A673 (cell line): Measurements from ENCODE around the gene SUMF1. TPM values are rescaled to one million over a fixed set of nuclear protein-coding genes. Genes with fewer than 3 reads are reported as not detected.

Experiments used
- BruUV-seq: library from RNA; stranded (reverse); fragments of 400-500 nt; replicated peaks from 2 replicates; lab custom pipeline; 2021; lab: Mats Ljungman, UMichigan
- CTCF ChIA-PET: fragments of 300-600 bp; sonication (Branson Sonifier 250); formaldehyde crosslinking; loops from one replicate; lab custom pipeline; 2022; ENCODE audit warnings: antibody characterized with exemption; lab: Charles Lee
- POLR2A ChIA-PET: fragments of 300-600 bp; sonication (Branson Sonifier 250); formaldehyde crosslinking; loops from one replicate; lab custom pipeline; 2022; ENCODE audit warnings: antibody characterized with exemption; ENCODE audit not compliant: low non-redundant PET; lab: Charles Lee
- DNase-seq: peaks from one replicate; pipeline ENCODE4 v3.0.0-alpha.2; 2015; ENCODE audit warnings: low spot score
- H3K27ac ChIP-seq: fragments of 200-600 bp; sonication (generic); 2 replicates; pipeline ENCODE4 v1.5.1; 2016; ENCODE audit warnings: mixed run types, low read depth, mild to moderate bottlenecking, mixed read lengths, antibody characterized with exemption, low read length; ENCODE audit not compliant: poor library complexity, severe bottlenecking
- H3K27me3 ChIP-seq: fragments of 200-600 bp; sonication (generic); replicated peaks from 2 replicates; pipeline ENCODE4 v1.6.1; 2017; ENCODE audit warnings: mixed run types, low read depth, mild to moderate bottlenecking, mixed read lengths, antibody characterized with exemption, low read length; ENCODE audit not compliant: insufficient read depth, poor library complexity
- H3K36me3 ChIP-seq: fragments of 200-600 bp; sonication (generic); 2 replicates; pipeline ENCODE4 v1.6.1; 2016; ENCODE audit warnings: mixed run types, mild to moderate bottlenecking, mixed read lengths, antibody characterized with exemption, low read length; ENCODE audit not compliant: insufficient read depth, poor library complexity, severe bottlenecking
- H3K4me1 ChIP-seq: fragments of 200-600 bp; sonication (generic); 2 replicates; pipeline ENCODE4 v1.6.1; 2017; ENCODE audit warnings: mixed run types, mild to moderate bottlenecking, mixed read lengths, antibody characterized with exemption, low read length; ENCODE audit not compliant: insufficient read depth, poor library complexity, severe bottlenecking
- H3K4me3 ChIP-seq: fragments of 200-600 bp; sonication (generic); 2 replicates; pipeline ENCODE4 v1.5.1; 2016; ENCODE audit warnings: low read depth, mixed run types, mild to moderate bottlenecking, mixed read lengths, low read length; ENCODE audit not compliant: poor library complexity, severe bottlenecking
- H3K9me3 ChIP-seq: fragments of 200-600 bp; sonication (generic); 2 replicates; pipeline ENCODE4 v1.6.1; 2016; ENCODE audit warnings: mixed run types, low read depth, mild to moderate bottlenecking, mixed read lengths, antibody characterized with exemption, low read length; ENCODE audit not compliant: poor library complexity, severe bottlenecking
- EZH2 ChIP-seq: fragments of 200-600 bp; sonication (generic); IDR thresholded peaks from 2 replicates; pipeline ENCODE4 v1.6.1; 2017; ENCODE audit warnings: borderline replicate concordance, low read depth, mild to moderate bottlenecking, mixed read lengths, antibody characterized with exemption, low read length; ENCODE audit not compliant: poor library complexity, severe bottlenecking
- intact Hi-C: fragments of 100-400 bp; cut with micrococcal nuclease; formaldehyde crosslinking; loops from one replicate; pipeline ENCODE4 v1.10.0; 2022; ENCODE audit not compliant: unreplicated experiment
- total RNA-seq: library from RNA; stranded (reverse); gene quantifications from 2 replicates; pipeline ENCODE4 v1.2.3, GENCODE V29; 2021
- TF ChIP-seq, protein P1 (sequence below): fragments of 300-800, 200-600 bp; sonication (generic); conservative IDR thresholded peaks from 2 replicates; pipeline ENCODE4 v1.5.1; 2017; ENCODE audit warnings: low read depth, mild to moderate bottlenecking, antibody characterized with exemption, low read length, moderate library complexity, mixed read lengths

The SUMF1 gene
- total RNA-seq, 1 experiment from 2014 or later: 7.8 TPM

DNA sequence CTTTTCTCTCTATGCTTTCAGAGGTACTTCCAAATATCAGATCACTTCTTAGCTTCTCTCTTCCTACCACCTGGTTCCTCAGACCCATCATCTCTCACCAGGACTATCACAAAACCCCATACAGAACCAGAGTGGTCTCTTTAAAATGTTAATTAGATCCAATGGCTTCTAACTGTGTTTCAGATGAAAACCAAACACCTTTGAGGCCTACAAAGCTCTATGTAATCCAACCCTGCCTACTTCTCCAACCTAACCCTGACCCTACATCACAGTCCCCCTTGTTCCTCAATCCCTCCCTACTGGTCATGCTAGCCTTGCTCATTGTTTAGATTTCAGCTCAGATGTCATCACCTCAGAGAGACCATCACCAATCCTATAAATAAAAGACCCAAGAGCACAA is 34.8 kb downstream of the SUMF1 start:
- H3K27ac ChIP-seq: no peak overlapping the region
- POLR2A ChIA-PET: no interaction called here
- H3K4me3 ChIP-seq: no peak overlapping the region
- CTCF ChIA-PET: no interaction called here
- DNase-seq: no peak
- H3K4me1 ChIP-seq: no peaks in the 10 kb centered on the region
- no TSS peak for BruUV-seq
- TF ChIP-seq EZH2: no peak
- TF ChIP-seq, protein P1, sequence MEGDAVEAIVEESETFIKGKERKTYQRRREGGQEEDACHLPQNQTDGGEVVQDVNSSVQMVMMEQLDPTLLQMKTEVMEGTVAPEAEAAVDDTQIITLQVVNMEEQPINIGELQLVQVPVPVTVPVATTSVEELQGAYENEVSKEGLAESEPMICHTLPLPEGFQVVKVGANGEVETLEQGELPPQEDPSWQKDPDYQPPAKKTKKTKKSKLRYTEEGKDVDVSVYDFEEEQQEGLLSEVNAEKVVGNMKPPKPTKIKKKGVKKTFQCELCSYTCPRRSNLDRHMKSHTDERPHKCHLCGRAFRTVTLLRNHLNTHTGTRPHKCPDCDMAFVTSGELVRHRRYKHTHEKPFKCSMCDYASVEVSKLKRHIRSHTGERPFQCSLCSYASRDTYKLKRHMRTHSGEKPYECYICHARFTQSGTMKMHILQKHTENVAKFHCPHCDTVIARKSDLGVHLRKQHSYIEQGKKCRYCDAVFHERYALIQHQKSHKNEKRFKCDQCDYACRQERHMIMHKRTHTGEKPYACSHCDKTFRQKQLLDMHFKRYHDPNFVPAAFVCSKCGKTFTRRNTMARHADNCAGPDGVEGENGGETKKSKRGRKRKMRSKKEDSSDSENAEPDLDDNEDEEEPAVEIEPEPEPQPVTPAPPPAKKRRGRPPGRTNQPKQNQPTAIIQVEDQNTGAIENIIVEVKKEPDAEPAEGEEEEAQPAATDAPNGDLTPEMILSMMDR: no peak
- intact Hi-C loops: no loop called here
- no peaks in the 10 kb centered on the region for H3K27me3 ChIP-seq
- H3K9me3 ChIP-seq: no peaks in the 10 kb centered on the region
- no peaks in the 10 kb centered on the region for H3K36me3 ChIP-seq

DNA sequence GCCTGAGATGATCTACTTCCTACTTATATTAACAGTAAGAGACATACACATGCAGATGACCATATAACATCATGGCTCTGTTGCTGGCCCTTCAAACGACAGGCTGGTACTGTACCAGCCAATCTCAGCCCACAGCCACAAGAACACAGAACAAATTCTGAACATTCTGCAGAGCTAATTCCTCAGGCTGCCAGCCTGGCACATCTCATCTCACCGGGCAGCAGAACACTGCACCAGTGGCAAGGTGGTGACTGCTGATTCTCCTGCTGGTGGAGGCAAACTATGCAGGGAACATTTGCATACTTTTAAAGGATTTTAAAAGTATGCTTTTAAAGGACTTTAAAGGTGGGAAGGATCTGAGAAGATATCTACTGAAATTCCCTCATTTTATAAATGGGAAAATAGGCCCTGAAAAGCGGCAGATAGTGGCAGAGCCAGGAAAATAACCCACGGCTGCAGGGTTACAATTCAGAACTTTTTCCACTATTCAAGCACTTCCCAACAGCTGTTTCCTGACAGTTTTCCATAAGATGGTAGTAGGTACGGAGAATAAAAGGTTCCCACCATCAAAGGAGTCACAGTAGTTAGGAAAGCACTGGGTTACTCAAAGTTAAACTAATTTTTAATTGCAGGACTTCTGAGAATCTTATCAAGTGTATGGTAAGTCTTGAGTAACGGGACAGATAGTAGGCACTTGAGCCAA is 37.3 kb downstream of the SUMF1 start:
- TF ChIP-seq, protein P1: no peak
- CTCF ChIA-PET: no interaction called here

DNA sequence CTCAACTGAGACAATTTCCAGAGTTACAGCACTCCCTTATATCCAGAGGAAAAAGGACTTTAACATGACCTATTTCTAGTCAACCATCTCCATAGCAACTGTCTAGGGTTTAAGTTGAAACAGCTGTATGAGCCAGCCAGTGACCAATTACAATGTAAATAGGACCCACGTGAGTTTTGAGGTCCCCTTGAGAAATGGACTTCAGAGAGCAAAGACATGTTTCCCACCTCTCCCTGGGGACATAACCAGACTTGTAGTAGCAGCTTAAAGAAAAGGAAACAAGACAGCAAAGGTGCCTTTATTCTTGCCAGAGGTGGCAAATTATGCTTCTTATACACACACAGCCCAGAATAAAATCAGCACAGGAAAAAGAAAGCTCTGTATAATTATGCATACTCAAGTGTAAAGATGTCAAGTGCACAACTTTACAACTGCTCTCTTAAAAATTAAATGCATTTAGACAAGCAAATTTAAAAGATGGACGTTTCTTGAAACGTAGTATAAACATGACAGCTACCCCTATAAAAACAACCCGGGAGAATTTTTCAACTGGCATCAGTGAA is 40.2 kb downstream of the SUMF1 start:
- Histone ChIP-seq H3K36me3 (no peaks in the 10 kb centered on the region), H3K4me3 (no peak overlapping the region), H3K4me1 (peaks cover 5% of the 10 kb centered on the region), H3K27me3 (no peaks in the 10 kb centered on the region), H3K27ac (no peak overlapping the region), H3K9me3 (no peaks in the 10 kb centered on the region)
- ChIA-PET POLR2A (no interaction called here), CTCF (no interaction called here)
- no peak for TF ChIP-seq EZH2
- TF ChIP-seq, protein P1: no peak
- no TSS peak for BruUV-seq
- DNase-seq: peak; percentile 74
- intact Hi-C loops: no loop called here

More for the DNA sequence above, 37.3 kb downstream of the SUMF1 start:
- Histone ChIP-seq H3K9me3 (no peaks in the 10 kb centered on the region), H3K27me3 (no peaks in the 10 kb centered on the region), H3K36me3 (no peaks in the 10 kb centered on the region), H3K4me3 (no peak overlapping the region), H3K27ac (no peak overlapping the region), H3K4me1 (peaks cover 5% of the 10 kb centered on the region)
- no TSS peak for BruUV-seq
- POLR2A ChIA-PET: no interaction called here
- intact Hi-C loops: no loop called here
- DNase-seq: no peak
